Limb (tissue), 2 donors: ENCODE results near the gene DERA.
A peak's percentile ranks its signal among the peaks of the same experiment; 100 is the strongest.
"Not testable (repeated sequence)": the region's sequence is repeated elsewhere in the genome, so short reads cannot be mapped to it uniquely, and the experiment has no call there.

Experiments used
- DNase-seq, 2 donors: peaks; one replicate each; pipeline ENCODE4 v3.0.0-alpha.2; 2016; ENCODE audit errors: extremely low spot score in 2 of 2

Gene DERA

GRCh38 chr12:15904378-15904920 lies 6.7 kb upstream of the DERA start:
- no peak for DNase-seq

- DNase-seq, result no peak
These were observed 666 bp upstream of the DERA start for GRCh38 chr12:15910468-15910863.

GRCh38 chr12:15911931-15912330 lies 799 bp downstream of the DERA start:
- not testable (repeated sequence) for DNase-seq

GRCh38 chr12:15914131-15914530 lies 3.0 kb downstream of the DERA start:
- DNase-seq, result not testable (repeated sequence)

GRCh38 chr12:15918066-15918465 lies 6.9 kb downstream of the DERA start:
- no peak for DNase-seq

- peak in 1 of 2 donors; percentile 25 for DNase-seq
These were observed 8.3 kb downstream of the DERA start for GRCh38 chr12:15919418-15919817.

GRCh38 chr12:15924956-15925355 lies 13.8 kb downstream of the DERA start:
- no peak for DNase-seq

GRCh38 chr12:15928346-15928745 lies 17.2 kb downstream of the DERA start:
- DNase-seq, result no peak

GRCh38 chr12:15928870-15929571 lies 17.9 kb downstream of the DERA start:
- DNase-seq, result no peak

- no peak for DNase-seq
These were observed 20.5 kb downstream of the DERA start for GRCh38 chr12:15931590-15932053.

GRCh38 chr12:15932327-15932726 lies 21.2 kb downstream of the DERA start:
- DNase-seq, result no peak

GRCh38 chr12:15932971-15933370 lies 21.8 kb downstream of the DERA start:
- DNase-seq, result no peak

- DNase-seq, result no peak
These were observed 22.6 kb downstream of the DERA start for GRCh38 chr12:15933751-15934150.

- no peak for DNase-seq
These were observed 25.6 kb downstream of the DERA start for GRCh38 chr12:15936751-15937150.

GRCh38 chr12:15937902-15938301 lies 26.8 kb downstream of the DERA start:
- no peak for DNase-seq

- DNase-seq, result no peak
These were observed 28.0 kb downstream of the DERA start for GRCh38 chr12:15939111-15939510.

- no peak for DNase-seq
These were observed 31.3 kb downstream of the DERA start for GRCh38 chr12:15942475-15942874.

GRCh38 chr12:15943519-15943918 lies 32.4 kb downstream of the DERA start:
- DNase-seq, result not testable (repeated sequence)

GRCh38 chr12:15948461-15948860 lies 37.3 kb downstream of the DERA start:
- DNase-seq, result not testable (repeated sequence)

- DNase-seq, result no peak
These were observed 44.1 kb downstream of the DERA start for GRCh38 chr12:15955281-15955680.

GRCh38 chr12:15956010-15956409 lies 44.9 kb downstream of the DERA start:
- no peak for DNase-seq

- DNase-seq, result no peak
These were observed 45.5 kb downstream of the DERA start for GRCh38 chr12:15956413-15957185.

GRCh38 chr12:15962760-15963159 lies 51.6 kb downstream of the DERA start:
- no peak for DNase-seq
